ENCODE results near the gene PHOX2A.

DNA sequence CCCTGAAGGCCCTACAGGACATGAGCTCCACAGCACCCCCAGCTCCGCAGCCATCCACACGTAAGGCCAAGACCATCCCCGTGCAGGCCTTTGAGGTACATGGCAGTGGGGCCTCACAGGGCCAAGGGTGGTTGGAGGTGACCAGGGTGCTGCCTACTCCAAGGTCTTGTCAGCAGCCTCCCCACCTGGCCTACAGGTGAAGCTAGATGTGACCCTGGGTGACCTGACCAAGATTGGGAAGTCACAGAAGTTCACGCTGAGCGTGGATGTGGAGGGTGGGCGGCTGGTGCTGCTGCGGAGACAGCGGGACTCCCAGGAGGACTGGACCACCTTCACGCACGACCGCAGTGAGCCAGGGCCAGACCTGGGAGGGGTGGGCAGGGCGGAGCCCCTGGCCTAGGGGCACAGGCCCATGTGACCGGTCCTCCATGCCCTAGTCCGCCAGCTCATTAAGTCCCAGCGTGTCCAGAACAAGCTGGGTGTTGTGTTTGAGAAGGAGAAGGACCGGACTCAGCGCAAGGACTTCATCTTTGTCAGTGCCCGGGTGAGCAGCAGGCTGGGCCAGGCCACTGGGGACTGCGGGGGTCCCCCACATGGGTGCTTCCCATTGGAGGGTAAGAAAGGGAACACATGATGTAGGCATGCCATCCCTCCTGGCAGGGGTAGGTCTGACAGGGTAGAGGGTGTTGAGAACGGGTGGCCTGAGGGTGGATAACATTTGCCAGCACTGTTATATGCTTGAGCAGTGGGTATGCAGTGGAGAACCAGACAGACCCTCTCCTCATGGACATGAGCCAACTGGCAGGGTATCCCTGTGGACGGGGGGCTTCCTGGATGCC is 13.8 kb downstream of the PHOX2A start:
- no peak for TF ChIP-seq ZNF157 (tag by site-specific recombination; IDR thresholded peaks at IDR 0.05)
- TF ChIP-seq REST (tag by site-specific recombination; IDR thresholded peaks at IDR 0.05) = no peak
- no peak for TF ChIP-seq ZBTB49 (tag by site-specific recombination; IDR thresholded peaks at IDR 0.05; ENCODE audit: low read depth)
- no peak for TF ChIP-seq ZFP37 (tag by site-specific recombination; IDR thresholded peaks at IDR 0.05)
- TF ChIP-seq SP2 (tag by site-specific recombination; IDR thresholded peaks at IDR 0.05) = no peak
- no peak for TF ChIP-seq ZFP69B (tag by site-specific recombination; IDR thresholded peaks at IDR 0.05)
- TF ChIP-seq, protein P1, sequence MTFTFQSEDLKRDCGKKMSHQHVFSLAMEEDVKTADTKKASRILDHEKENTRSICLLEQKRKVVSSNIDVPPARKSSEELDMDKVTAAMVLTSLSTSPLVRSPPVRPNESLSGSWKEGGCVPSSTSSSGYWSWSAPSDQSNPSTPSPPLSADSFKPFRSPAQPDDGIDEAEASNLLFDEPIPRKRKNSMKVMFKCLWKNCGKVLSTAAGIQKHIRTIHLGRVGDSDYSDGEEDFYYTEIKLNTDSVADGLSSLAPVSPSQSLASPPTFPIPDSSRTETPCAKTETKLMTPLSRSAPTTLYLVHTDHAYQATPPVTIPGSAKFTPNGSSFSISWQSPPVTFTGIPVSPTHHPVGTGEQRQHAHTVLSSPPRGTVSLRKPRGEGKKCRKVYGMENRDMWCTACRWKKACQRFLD (tag by site-specific recombination; IDR thresholded peaks at IDR 0.05) = no peak
- TF ChIP-seq, protein P2, sequence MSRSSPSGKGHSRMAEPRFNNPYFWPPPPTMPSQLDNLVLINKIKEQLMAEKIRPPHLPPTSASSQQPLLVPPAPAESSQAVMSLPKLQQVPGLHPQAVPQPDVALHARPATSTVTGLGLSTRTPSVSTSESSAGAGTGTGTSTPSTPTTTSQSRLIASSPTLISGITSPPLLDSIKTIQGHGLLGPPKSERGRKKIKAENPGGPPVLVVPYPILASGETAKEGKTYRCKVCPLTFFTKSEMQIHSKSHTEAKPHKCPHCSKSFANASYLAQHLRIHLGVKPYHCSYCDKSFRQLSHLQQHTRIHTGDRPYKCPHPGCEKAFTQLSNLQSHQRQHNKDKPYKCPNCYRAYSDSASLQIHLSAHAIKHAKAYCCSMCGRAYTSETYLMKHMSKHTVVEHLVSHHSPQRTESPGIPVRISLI (tag by site-specific recombination; IDR thresholded peaks at IDR 0.05) = no peak
- no peak for TF ChIP-seq GLI4 (tag by site-specific recombination; IDR thresholded peaks at IDR 0.05)
- no peak for TF ChIP-seq CTCF (tag by site-specific recombination; IDR thresholded peaks at IDR 0.05)
- TF ChIP-seq ZNF707 (tag by site-specific recombination; IDR thresholded peaks at IDR 0.05) = no peak
- TF ChIP-seq ZNF664 (tag by site-specific recombination; IDR thresholded peaks at IDR 0.05) = no peak
- TF ChIP-seq ZNF449 (tag by site-specific recombination; IDR thresholded peaks at IDR 0.05) = no peak

Data from HEK293 (cell line).